ENCODE data around the gene EFCAB6. TPM values are rescaled to one million over a fixed set of nuclear protein-coding genes. Genes with fewer than 3 reads are reported as not detected.

The EFCAB6 gene
- total and polyA plus RNA-seq, 7 donors, result 0.07 to 0.84 (median 0.50) TPM

DNA sequence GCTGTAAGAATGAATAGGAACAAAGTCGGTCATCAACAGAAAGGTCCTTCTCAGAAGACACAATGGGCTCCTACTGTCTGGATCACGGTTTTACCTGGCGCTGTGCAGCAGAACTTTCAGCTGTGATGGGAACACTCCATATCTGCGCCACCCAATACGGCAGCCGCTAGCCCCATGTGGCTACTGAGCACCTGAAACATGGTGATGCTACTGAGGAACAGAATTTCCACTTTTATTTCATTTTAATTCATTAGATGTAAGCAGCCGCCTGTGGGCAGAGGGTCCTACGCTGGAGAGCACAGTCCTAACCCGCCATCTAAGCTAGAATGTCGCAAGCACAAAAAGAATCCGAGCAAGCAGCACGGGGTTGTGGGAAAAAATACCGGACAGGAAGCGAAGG is 47.5 kb upstream of the EFCAB6 start:
- no peaks in the 10 kb centered on the region for H3K4me1 ChIP-seq
- DNase-seq (peak in 1 of 2 donors; percentile 12), ATAC-seq (no peak)
- H3K36me3 ChIP-seq (ENCODE audit: insufficient read depth in 1 of 2, low read depth in 1 of 2), result no peaks in the 10 kb centered on the region
- intact Hi-C loops (cut with DNase I), result no loop called here
- H3K4me3 ChIP-seq, result no peak overlapping the region
- TF ChIP-seq, protein P1, sequence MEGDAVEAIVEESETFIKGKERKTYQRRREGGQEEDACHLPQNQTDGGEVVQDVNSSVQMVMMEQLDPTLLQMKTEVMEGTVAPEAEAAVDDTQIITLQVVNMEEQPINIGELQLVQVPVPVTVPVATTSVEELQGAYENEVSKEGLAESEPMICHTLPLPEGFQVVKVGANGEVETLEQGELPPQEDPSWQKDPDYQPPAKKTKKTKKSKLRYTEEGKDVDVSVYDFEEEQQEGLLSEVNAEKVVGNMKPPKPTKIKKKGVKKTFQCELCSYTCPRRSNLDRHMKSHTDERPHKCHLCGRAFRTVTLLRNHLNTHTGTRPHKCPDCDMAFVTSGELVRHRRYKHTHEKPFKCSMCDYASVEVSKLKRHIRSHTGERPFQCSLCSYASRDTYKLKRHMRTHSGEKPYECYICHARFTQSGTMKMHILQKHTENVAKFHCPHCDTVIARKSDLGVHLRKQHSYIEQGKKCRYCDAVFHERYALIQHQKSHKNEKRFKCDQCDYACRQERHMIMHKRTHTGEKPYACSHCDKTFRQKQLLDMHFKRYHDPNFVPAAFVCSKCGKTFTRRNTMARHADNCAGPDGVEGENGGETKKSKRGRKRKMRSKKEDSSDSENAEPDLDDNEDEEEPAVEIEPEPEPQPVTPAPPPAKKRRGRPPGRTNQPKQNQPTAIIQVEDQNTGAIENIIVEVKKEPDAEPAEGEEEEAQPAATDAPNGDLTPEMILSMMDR (IDR thresholded peaks at IDR 0.05), result no peak
- 79 to 87% (median 83%) methylated on average over 14 of the region's 14 CpGs for WGBS, 3 donors
- no peaks in the 10 kb centered on the region for H3K9me3 ChIP-seq
- H3K27me3 ChIP-seq (ENCODE audit: insufficient read depth in 3 of 3, low read length in 2 of 3), result peaks cover 8 to 57% (median 12%) of the 10 kb centered on the region in 3 donors
- no peak overlapping the region for H3K27ac ChIP-seq

DNA sequence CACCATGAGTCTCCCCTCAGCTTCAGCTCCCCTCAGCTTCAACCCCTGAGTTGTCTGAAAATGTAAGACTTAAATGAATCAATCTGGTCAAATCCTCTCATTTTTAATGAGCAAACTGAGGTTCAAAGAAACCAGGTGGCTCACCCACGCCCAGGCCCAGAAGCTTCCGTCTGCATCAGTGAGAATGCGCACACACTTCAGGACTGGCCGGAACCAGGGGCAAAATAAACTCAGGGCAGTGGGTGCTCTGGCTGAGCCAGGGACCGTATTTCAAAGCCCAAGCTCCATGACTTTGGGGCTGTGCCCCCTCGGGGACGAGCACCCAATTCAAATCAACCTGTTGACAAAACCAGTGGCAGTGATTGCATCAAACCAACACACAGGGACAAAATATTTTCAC is 47.1 kb upstream of the EFCAB6 start:
- 88 to 90% (median 89%) methylated on average over 7 of the region's 7 CpGs for WGBS, 3 donors
- ATAC-seq (no peak), DNase-seq (peak in 1 of 2 donors; percentile 22)
- no peaks in the 10 kb centered on the region for H3K4me1 ChIP-seq
- peaks cover 7 to 55% (median 12%) of the 10 kb centered on the region in 3 donors for H3K27me3 ChIP-seq (ENCODE audit: insufficient read depth in 3 of 3, low read length in 2 of 3)
- no peaks in the 10 kb centered on the region for H3K9me3 ChIP-seq
- H3K36me3 ChIP-seq (ENCODE audit: insufficient read depth in 1 of 2, low read depth in 1 of 2), result no peaks in the 10 kb centered on the region
- TF ChIP-seq, protein P1 (IDR thresholded peaks at IDR 0.05), result no peak
- H3K27ac ChIP-seq, result no peak overlapping the region
- intact Hi-C loops (cut with DNase I), result no loop called here
- H3K4me3 ChIP-seq, result no peak overlapping the region

DNA sequence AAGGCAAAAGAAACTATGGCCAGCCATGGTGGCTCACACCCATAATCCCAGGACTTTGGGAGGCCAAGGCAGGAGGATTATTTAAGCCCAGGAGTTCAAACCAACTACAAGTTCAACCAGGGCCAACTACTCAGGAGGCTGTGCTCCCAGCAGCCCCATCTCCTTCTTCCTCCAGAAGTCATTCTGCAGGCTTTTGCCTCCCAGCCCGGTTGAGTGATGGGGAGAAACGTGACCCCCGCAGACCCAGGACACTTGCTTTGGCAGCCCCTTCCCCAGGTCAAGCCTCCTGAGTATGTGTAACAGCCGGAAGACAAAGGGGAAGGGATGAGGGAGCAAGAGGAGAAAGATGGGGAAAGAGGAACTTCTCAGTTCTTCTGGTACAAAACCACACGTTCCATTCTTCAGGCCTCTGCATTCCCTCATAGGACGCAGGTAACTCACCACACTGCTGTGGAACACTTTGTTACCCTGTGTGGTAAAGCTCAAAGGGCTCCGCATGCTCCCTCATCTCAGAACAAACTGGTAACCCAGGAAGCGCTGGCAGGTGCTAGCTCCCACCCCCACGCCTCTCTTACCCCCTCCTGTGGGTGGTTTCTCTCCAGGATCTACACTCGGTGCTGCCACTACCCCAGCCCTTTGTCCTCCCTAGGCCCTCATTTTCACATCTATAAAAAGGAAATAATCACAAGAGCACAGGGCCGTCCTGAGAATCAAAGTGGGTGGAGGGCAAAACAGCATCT is 46.2 kb upstream of the EFCAB6 start:
- 74 to 81% (median 75%) methylated on average over 11 of the region's 11 CpGs for WGBS, 3 donors
- intact Hi-C loops (cut with DNase I), result no loop called here
- peaks cover 0 to 54% (median 9%) of the 10 kb centered on the region in 3 donors for H3K27me3 ChIP-seq (ENCODE audit: insufficient read depth in 3 of 3, low read length in 2 of 3)
- no peak overlapping the region for H3K27ac ChIP-seq
- no peak overlapping the region for H3K4me3 ChIP-seq
- no peak for ATAC-seq
- TF ChIP-seq, protein P1 (IDR thresholded peaks at IDR 0.05), result no peak
- H3K36me3 ChIP-seq (ENCODE audit: insufficient read depth in 1 of 2, low read depth in 1 of 2), result no peaks in the 10 kb centered on the region
- no peaks in the 10 kb centered on the region for H3K9me3 ChIP-seq
- peak in 1 of 2 donors; percentile 12 for DNase-seq
- no peaks in the 10 kb centered on the region for H3K4me1 ChIP-seq

DNA sequence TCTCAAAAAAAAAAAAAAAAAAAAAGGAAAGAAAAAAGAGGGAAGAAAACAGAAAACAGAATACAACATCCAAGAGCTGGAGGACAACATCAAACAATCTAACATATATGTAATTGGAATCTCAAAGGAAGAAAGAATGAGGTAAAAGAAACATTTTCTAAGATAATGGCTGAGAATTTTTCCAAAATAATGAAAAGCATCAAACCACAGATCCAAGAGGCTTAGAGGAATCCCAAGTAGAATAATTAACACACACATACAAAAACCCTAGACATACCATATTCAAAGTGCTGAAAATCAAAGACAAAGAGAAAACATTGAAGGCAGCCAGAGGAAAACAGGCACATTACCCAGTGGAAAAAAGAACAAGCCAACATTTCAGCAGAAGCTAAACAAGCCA is 45.3 kb upstream of the EFCAB6 start:
- Histone ChIP-seq H3K27ac (no peak overlapping the region), H3K4me1 (no peaks in the 10 kb centered on the region), H3K4me3 (no peak overlapping the region), H3K36me3 (ENCODE audit: insufficient read depth in 1 of 2, low read depth in 1 of 2) (no peaks in the 10 kb centered on the region), H3K9me3 (no peaks in the 10 kb centered on the region), H3K27me3 (ENCODE audit: insufficient read depth in 3 of 3, low read length in 2 of 3) (peaks cover 0 to 54% (median 8%) of the 10 kb centered on the region in 3 donors)
- TF ChIP-seq, protein P1 (IDR thresholded peaks at IDR 0.05), result no peak
- intact Hi-C loops (cut with DNase I), result no loop called here
- no peak for DNase-seq
- ATAC-seq, result no peak

DNA sequence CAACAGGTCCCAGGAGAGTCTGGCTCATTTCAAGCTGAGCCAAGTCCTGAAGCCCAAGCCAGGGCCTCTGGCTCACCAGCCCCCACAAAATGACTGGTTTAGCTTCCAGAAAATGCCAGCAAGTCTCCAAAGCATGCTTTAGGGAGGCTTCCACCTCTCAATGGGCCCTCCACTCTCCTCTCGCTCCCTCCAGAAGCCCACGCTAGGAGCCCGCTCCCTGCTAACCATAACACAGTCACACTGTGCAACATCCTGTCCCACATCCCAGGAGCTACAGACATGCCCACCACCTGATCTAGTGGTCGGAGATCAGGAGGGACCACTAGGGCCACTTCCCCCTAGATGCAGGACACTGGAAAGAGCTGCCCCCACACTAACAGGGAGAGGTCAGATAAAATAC is 43.3 kb upstream of the EFCAB6 start:
- ATAC-seq, result no peak
- TF ChIP-seq, protein P1 (IDR thresholded peaks at IDR 0.05), result no peak
- Histone ChIP-seq H3K36me3 (ENCODE audit: insufficient read depth in 1 of 2, low read depth in 1 of 2) (no peaks in the 10 kb centered on the region), H3K27me3 (ENCODE audit: insufficient read depth in 3 of 3, low read length in 2 of 3) (peaks cover 0 to 51% (median 4%) of the 10 kb centered on the region in 3 donors), H3K27ac (no peak overlapping the region), H3K4me1 (no peaks in the 10 kb centered on the region), H3K4me3 (no peak overlapping the region), H3K9me3 (no peaks in the 10 kb centered on the region)
- intact Hi-C loops (cut with DNase I), result no loop called here
- WGBS, 3 donors, result 78 to 93% (median 93%) methylated on average over 4 of the region's 4 CpGs
- peak in 1 of 2 donors; percentile 9 for DNase-seq

Data from psoas muscle (tissue), 8 donors.